Measurements from ENCODE around the gene APOA4. TPM values are rescaled to one million over a fixed set of nuclear protein-coding genes. Genes with fewer than 3 reads are reported as not detected.
A peak's percentile ranks its signal among the peaks of the same experiment; 100 is the strongest.

APOA4 gene
- polyA plus RNA-seq (2013, experiment 1 of 2; ENCODE audit: insufficient read length), result not detected
- not detected for polyA plus RNA-seq (2013, experiment 2 of 2; ENCODE audit: insufficient read length)

- no peak for DNase-seq
These were observed at the start of gene APOA4 for GRCh38 chr11:116823031-116823843. Gene APOA4, minus strand, starts transcription at chr11:116823304. Its CDS starts 113 bp downstream, at chr11:116823191.

- DNase-seq, result peak; percentile 89
These were observed 48.1 kb upstream of the APOA4 start for GRCh38 chr11:116871248-116871647.

- DNase-seq, result no peak
These were observed 47.0 kb upstream of the APOA4 start for GRCh38 chr11:116870054-116870453.

- DNase-seq, result no peak
These were observed 46.5 kb upstream of the APOA4 start for GRCh38 chr11:116869610-116870009.

GRCh38 chr11:116868066-116868465, 45.0 kb upstream of the APOA4 start:
- DNase-seq, result no peak

- DNase-seq, result no peak
These were observed 44.5 kb upstream of the APOA4 start for GRCh38 chr11:116867619-116868018.

GRCh38 chr11:116866804-116867455, 43.8 kb upstream of the APOA4 start:
- no peak for DNase-seq

- DNase-seq, result peak; percentile 89
These were observed 42.6 kb upstream of the APOA4 start for GRCh38 chr11:116865696-116866095.

GRCh38 chr11:116864531-116864930, 41.4 kb upstream of the APOA4 start:
- DNase-seq, result no peak

- DNase-seq, result peak; percentile 53
These were observed 39.8 kb upstream of the APOA4 start for GRCh38 chr11:116862951-116863350.

GRCh38 chr11:116862185-116862584, 39.1 kb upstream of the APOA4 start:
- DNase-seq, result no peak

GRCh38 chr11:116861539-116861938, 38.4 kb upstream of the APOA4 start:
- DNase-seq, result peak; percentile 72

GRCh38 chr11:116860303-116860702, 37.2 kb upstream of the APOA4 start:
- DNase-seq, result no peak

GRCh38 chr11:116859175-116859574, 36.1 kb upstream of the APOA4 start:
- no peak for DNase-seq

GRCh38 chr11:116857936-116858335, 34.8 kb upstream of the APOA4 start:
- DNase-seq, result no peak

- no peak for DNase-seq
These were observed 34.2 kb upstream of the APOA4 start for GRCh38 chr11:116857316-116857715.

GRCh38 chr11:116856423-116856822, 33.3 kb upstream of the APOA4 start:
- DNase-seq, result no peak

- no peak for DNase-seq
These were observed 32.3 kb upstream of the APOA4 start for GRCh38 chr11:116855413-116855812.

GRCh38 chr11:116853461-116854073, 30.5 kb upstream of the APOA4 start:
- peak; percentile 76 for DNase-seq

- DNase-seq, result no peak
These were observed 29.3 kb upstream of the APOA4 start for GRCh38 chr11:116852261-116853031.

GRCh38 chr11:116851626-116852025, 28.5 kb upstream of the APOA4 start:
- DNase-seq, result no peak

GRCh38 chr11:116849486-116849885, 26.4 kb upstream of the APOA4 start:
- no peak for DNase-seq

GRCh38 chr11:116849060-116849459, 26.0 kb upstream of the APOA4 start:
- DNase-seq, result no peak

Measured in fibroblast of skin of scalp (primary cell).